Esophagus (tissue), 2 donors: ENCODE data around the gene SOS1. TPM values are rescaled to one million over a fixed set of nuclear protein-coding genes. Genes with fewer than 3 reads are reported as not detected.

Experiments used
- H3K27ac ChIP-seq, 2 donors: one replicate each; pipeline ENCODE4 v1.5.1; 2013; ENCODE audit warnings: low read depth in 2 of 2, mild to moderate bottlenecking in 2 of 2, inconsistent platforms in 1 of 2, low read length in 1 of 2, moderate library complexity in 1 of 2
- H3K27me3 ChIP-seq, 2 donors: one replicate each; pipeline ENCODE4 v1.6.1; 2013; ENCODE audit warnings: low read length in 2 of 2, control low read depth in 1 of 2, mild to moderate bottlenecking in 1 of 2; ENCODE audit not compliant: insufficient read depth in 2 of 2, control insufficient read depth in 1 of 2
- H3K36me3 ChIP-seq, 2 donors: one replicate each; pipeline ENCODE4 v1.6.1; 2013; ENCODE audit warnings: low read length in 1 of 2; ENCODE audit not compliant: control insufficient read depth in 2 of 2, insufficient read depth in 2 of 2
- H3K4me1 ChIP-seq, 2 donors: one replicate each; pipeline ENCODE4 v1.6.1; 2013; ENCODE audit warnings: low read length in 1 of 2; ENCODE audit not compliant: control insufficient read depth in 2 of 2, insufficient read depth in 2 of 2
- H3K4me3 ChIP-seq, 2 donors: one replicate each; pipeline ENCODE4 v1.5.1; 2013; ENCODE audit warnings: low read length in 2 of 2, mild to moderate bottlenecking in 2 of 2, low read depth in 1 of 2, moderate library complexity in 1 of 2
- H3K9me3 ChIP-seq, 2 donors: one replicate each; pipeline ENCODE4 v1.6.1; 2013; ENCODE audit warnings: mild to moderate bottlenecking in 2 of 2, low read depth in 1 of 2, low read length in 1 of 2, moderate library complexity in 1 of 2; ENCODE audit not compliant: control insufficient read depth in 2 of 2, insufficient read depth in 1 of 2
- WGBS, 2 donors: extraction: QIAGEN DNeasy Blood & Tissue Kit; methylation state at CpG; one replicate each; pipeline ENCODE4 v1.1.7; 2013; 5-methylcytosine and 5-hydroxymethylcytosine counted together
- polyA plus RNA-seq, 2 donors: library from polyadenylated mRNA; stranded (reverse); fragments of 200-250 nt; gene quantifications; one replicate each; pipeline ENCODE4 v1.2.3, GENCODE V29; 2013
- donor health status: healthy with polysubstance abuse.
- donor health status: Bipolar disorder and iron deficiency.

SOS1 gene
- polyA plus RNA-seq, 2 donors, result 5.5 to 5.8 TPM

- Histone ChIP-seq H3K9me3 (no peaks in the 10 kb centered on the region), H3K36me3 (peaks cover 4 to 7% of the 10 kb centered on the region in 2 donors), H3K4me1 (no peaks in the 10 kb centered on the region), H3K27me3 (no peaks in the 10 kb centered on the region), H3K27ac (no peak overlapping the region), H3K4me3 (no peak overlapping the region)
- 93 to 95% methylated on average over 1 of the region's 1 CpG for WGBS, 2 donors
These were observed 132.1 kb downstream of the SOS1 start for GRCh38 chr2:38988716-38989115.

GRCh38 chr2:38982498-38982897 is 138.4 kb downstream of the SOS1 start:
- H3K9me3 ChIP-seq, result no peaks in the 10 kb centered on the region
- peaks cover 4 to 5% of the 10 kb centered on the region in 2 donors for H3K36me3 ChIP-seq
- H3K4me3 ChIP-seq, result no peak overlapping the region
- H3K27ac ChIP-seq, result no peak overlapping the region
- H3K4me1 ChIP-seq, result no peaks in the 10 kb centered on the region
- WGBS, 2 donors, result 98 to 100% methylated on average over 1 of the region's 1 CpG
- no peaks in the 10 kb centered on the region for H3K27me3 ChIP-seq

- no peak overlapping the region for H3K27ac ChIP-seq
- WGBS, 2 donors, result 75 to 91% methylated on average over 8 of the region's 8 CpGs
These were observed 139.0 kb downstream of the SOS1 start for GRCh38 chr2:38981670-38982357.

DNA sequence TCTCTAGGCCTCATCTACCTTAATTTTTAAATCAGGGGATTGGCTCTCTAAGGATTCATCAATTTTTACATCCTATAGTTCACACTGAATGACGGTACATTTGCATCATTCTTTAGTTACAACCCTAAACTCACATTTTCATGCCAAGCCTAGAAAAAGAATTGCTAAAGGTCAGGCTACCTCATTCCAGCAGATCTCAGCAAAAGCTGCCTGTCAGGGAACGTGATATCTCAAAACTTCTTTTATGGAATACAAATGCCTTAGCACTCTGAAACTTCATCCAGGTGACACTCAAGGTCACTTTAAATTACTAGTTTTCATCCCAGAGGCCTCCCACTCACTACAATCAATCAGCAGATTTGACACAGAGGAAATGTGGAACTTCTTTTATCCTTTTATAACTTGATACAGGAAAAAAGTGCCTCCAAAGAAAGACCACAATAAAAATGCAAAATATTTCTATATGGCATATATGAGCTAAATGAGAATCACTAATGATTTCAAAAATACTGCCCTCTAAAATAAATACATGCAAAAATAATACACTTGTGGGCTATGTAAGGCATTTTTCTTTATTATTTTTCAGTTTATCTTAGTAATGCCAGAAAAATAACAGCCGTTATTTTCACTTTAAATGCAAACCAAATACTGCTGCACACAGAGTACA is 139.7 kb downstream of the SOS1 start:
- Histone ChIP-seq H3K9me3 (no peaks in the 10 kb centered on the region), H3K4me3 (no peak overlapping the region)
- whole genome bisulfite sequencing, 2 donors, result 80 to 89% methylated on average over 3 of the region's 3 CpGs

More at GRCh38 chr2:38981670-38982357, 139.0 kb downstream of the SOS1 start:
- no peak overlapping the region for H3K4me3 ChIP-seq
- H3K4me1 ChIP-seq, result no peaks in the 10 kb centered on the region
- no peaks in the 10 kb centered on the region for H3K27me3 ChIP-seq
- no peaks in the 10 kb centered on the region for H3K9me3 ChIP-seq
- peaks cover 4 to 5% of the 10 kb centered on the region in 2 donors for H3K36me3 ChIP-seq

DNA sequence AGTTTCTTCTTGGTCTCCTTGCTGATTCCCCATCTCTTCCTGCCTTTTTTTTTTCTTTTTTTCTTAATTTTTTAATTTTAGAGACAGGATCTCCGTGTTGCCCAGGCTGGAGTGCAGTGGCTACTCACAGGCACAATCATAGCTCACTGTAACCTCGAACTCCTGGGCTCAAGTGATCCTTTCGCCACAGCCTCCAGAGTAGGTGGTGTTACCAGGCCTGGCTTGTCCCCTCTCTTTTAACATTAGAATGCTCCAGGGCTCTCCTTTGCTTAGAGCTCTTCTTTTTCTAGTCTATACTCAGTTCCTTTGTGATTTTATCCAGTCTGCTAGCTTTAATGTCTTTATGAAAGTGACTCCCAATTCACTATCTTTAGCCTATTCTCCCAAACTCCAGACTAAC is 141.9 kb downstream of the SOS1 start:
- Histone ChIP-seq H3K9me3 (no peaks in the 10 kb centered on the region), H3K4me3 (no peak overlapping the region), H3K27me3 (no peaks in the 10 kb centered on the region), H3K36me3 (no peaks in the 10 kb centered on the region), H3K27ac (no peak overlapping the region), H3K4me1 (no peaks in the 10 kb centered on the region)
- 95 to 96% methylated on average over 3 of the region's 3 CpGs for WGBS, 2 donors

More for the DNA sequence above, 139.7 kb downstream of the SOS1 start:
- no peaks in the 10 kb centered on the region for H3K4me1 ChIP-seq
- H3K36me3 ChIP-seq, result peaks cover 4 to 5% of the 10 kb centered on the region in 2 donors
- H3K27me3 ChIP-seq, result no peaks in the 10 kb centered on the region
- H3K27ac ChIP-seq, result no peak overlapping the region

- 86 to 88% methylated on average over 5 of the region's 5 CpGs for WGBS, 2 donors
- Histone ChIP-seq H3K27ac (no peak overlapping the region), H3K27me3 (no peaks in the 10 kb centered on the region)
These were observed 142.5 kb downstream of the SOS1 start for GRCh38 chr2:38978296-38978903.

GRCh38 chr2:38977047-38977446 is 143.8 kb downstream of the SOS1 start:
- Histone ChIP-seq H3K9me3 (no peaks in the 10 kb centered on the region), H3K36me3 (no peaks in the 10 kb centered on the region)
- 94 to 96% methylated on average over 3 of the region's 3 CpGs for WGBS, 2 donors

More at GRCh38 chr2:38978296-38978903, 142.5 kb downstream of the SOS1 start:
- no peaks in the 10 kb centered on the region for H3K36me3 ChIP-seq
- H3K4me3 ChIP-seq, result no peak overlapping the region
- H3K4me1 ChIP-seq, result no peaks in the 10 kb centered on the region
- no peaks in the 10 kb centered on the region for H3K9me3 ChIP-seq

GRCh38 chr2:38975042-38975441 is 145.8 kb downstream of the SOS1 start:
- Histone ChIP-seq H3K9me3 (no peaks in the 10 kb centered on the region), H3K27me3 (no peaks in the 10 kb centered on the region), H3K4me1 (no peaks in the 10 kb centered on the region), H3K27ac (no peak overlapping the region), H3K4me3 (no peak overlapping the region), H3K36me3 (no peaks in the 10 kb centered on the region)
- WGBS, 2 donors, result 71 to 79% methylated on average over 6 of the region's 6 CpGs

More at GRCh38 chr2:38977047-38977446, 143.8 kb downstream of the SOS1 start:
- Histone ChIP-seq H3K4me3 (no peak overlapping the region), H3K27ac (no peak overlapping the region), H3K4me1 (no peaks in the 10 kb centered on the region), H3K27me3 (no peaks in the 10 kb centered on the region)

- Histone ChIP-seq H3K27ac (no peak overlapping the region), H3K4me1 (no peaks in the 10 kb centered on the region), H3K9me3 (no peaks in the 10 kb centered on the region), H3K4me3 (no peak overlapping the region), H3K36me3 (no peaks in the 10 kb centered on the region), H3K27me3 (no peaks in the 10 kb centered on the region)
These were observed 147.6 kb downstream of the SOS1 start for GRCh38 chr2:38973266-38973665.
